ENCODE data around the gene ESRRG.

DNA sequence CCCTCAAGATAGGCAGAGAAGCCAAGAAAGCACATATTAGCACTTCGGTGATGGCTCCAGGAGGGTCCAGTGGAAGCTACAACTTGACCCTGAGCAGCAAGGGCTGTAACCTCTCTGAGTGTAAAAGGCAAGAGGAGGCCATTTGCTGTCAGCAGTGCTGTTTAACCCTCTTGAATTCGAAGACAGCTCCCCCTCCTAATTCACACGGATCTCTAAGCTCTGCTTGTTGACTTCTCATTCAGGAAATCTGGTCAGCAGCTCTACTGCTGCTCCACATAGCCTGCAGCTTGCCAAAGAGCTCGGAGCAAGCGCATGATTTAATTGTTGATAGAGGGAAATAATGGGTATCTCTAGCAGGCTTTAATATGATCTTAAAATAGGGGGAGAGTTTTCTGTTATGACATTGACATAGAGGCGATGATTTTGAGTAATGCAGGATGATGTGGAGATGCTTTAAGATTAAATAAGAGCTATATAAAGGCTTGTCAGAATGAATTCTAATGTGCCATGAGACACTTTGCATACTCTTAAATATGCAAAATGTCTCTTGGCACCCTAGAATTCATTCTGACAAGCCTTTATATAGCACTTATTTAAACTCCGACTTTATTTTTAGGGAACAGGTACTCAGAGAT, 220.6 kb downstream of the ESRRG start:
- TF ChIP-seq CTCF (IDR thresholded peaks at IDR 0.05), result no peak
- no peak for TF ChIP-seq EZH2 (IDR thresholded peaks at IDR 0.05; ENCODE audit: borderline replicate concordance, insufficient read depth, low read depth, low read length, poor library complexity, severe bottlenecking)
